Hematopoietic multipotent progenitor cell (in vitro differentiated cells): Measurements from ENCODE around the gene GNE. TPM values are rescaled to one million over a fixed set of nuclear protein-coding genes. Genes with fewer than 3 reads are reported as not detected.
"Not testable (repeated sequence)": the region's sequence is repeated elsewhere in the genome, so short reads cannot be mapped to it uniquely, and the experiment has no call there.

ENCODE experiments used
- DNase-seq, 3 donors: peaks; one replicate each; pipeline ENCODE4 v3.0.0-alpha.2; 2011 to 2015; ENCODE audit warnings: low read depth in 2 of 3, low spot score in 2 of 3
- total RNA-seq: library from RNA; depleted of rRNA; stranded (reverse); fragments of >200 nt; gene quantifications from one replicate; pipeline ENCODE4 v1.2.3, GENCODE V29; 2012

GNE gene
- total RNA-seq, 1 donor = 19.9 TPM

GRCh38 chr9:36273354-36273753, 15.1 kb upstream of the GNE start:
- not testable (repeated sequence) for DNase-seq

DNA sequence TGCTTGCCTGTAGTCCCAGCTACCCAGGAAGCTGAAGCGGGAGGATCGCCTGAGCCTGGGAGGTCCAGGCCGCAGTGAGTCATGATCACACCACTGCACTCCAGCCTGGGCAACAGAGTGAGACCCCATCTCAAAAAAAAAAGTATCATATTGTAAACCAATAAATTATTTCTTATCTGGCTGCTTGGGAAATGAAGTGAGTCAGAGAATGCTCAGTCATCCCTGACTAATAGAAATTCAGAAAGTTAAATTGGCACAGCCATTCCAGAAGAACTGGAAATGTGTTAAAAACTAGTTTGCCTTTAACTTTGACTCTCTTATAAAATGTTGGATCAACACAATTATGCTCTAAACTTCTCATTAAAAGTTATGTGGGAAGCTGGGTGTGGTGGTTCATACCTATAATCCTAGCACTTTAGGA, 9.8 kb upstream of the GNE start:
- no peak for DNase-seq

GRCh38 chr9:36264896-36265295, 6.6 kb upstream of the GNE start:
- no peak for DNase-seq

DNA sequence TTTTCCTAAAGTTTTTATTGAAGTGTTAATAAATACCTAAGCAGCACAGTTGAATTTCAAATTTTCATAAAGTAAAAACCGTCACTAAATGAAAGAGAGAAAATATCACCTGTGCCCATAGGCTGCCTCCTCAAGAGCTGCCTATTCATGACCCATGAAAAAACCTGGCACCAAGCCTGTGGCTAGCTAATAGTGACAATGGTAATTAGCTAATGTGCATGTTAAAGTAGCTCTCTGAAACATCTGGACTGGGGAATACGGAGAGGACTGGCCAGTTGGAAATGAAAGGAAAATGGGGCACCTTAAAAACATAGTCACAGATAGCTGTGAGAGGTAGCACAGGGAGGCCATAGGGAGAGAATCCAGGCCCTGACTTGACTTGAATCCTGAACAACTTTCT, 5.4 kb upstream of the GNE start:
- DNase-seq = no peak

GRCh38 chr9:36258996-36259533, 817 bp upstream of the GNE start:
- DNase-seq = peak in 1 of 3 donors; percentile 20

DNA sequence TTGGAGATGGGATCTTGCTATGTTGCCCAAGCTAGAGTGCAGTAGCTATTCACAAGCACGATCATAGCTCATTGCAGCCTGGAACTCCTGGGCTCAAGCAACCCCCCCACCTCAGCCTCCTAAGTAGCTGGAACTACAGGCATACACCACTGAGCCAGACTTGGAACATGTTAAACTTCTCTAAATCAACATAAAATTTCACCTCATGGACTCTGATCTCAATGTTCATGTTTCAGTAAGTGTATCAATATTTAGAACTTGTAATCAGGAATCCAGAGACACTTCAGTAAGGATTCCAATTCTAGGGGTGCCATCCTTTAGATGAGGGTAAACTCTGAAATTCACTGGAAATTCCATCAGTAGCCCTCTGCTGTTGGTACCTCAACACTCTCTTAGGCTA, 6.8 kb downstream of the GNE start:
- no peak for DNase-seq

DNA sequence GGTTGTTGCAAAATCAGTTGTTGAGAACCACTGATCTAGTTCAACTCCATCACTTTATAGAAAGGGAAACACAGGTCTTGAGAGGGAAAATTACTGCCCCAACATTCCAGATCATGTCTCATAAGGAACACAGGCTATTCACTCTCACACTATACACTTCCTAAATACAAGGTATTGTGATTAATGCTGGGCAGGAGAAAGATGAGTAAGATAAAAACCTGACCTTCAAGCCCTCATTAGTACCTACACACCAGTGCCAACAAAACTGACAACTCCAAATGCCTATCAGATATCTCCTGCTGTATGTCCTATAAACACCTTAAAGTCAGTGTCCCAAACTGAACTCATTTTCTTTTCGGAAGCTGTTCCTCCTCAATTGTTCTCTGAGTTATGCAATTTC, 8.2 kb downstream of the GNE start:
- no peak for DNase-seq

DNA sequence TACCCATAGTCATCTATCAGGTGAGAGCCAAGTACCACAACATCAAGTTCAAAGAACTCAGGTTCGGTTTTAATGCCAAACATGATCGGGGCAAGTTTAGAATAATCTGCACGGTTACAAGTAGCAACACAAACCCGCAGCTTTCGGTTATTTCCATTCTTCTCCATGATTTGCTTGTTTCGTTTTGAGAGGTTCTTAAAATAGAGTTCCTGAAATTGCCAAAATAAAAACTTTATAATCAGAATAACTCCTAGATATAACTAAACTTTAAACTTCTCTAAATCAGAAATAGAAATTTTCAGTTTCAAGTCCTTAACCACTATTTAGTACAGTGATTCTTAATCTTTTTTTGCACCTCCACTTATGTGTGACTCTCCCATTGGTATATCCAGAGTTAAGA, 9.1 kb downstream of the GNE start:
- DNase-seq = no peak

- DNase-seq = peak in 2 of 3 donors; percentile 40 to 71
Observed at GRCh38 chr9:36248061-36248460, 10.2 kb downstream of the GNE start.

DNA sequence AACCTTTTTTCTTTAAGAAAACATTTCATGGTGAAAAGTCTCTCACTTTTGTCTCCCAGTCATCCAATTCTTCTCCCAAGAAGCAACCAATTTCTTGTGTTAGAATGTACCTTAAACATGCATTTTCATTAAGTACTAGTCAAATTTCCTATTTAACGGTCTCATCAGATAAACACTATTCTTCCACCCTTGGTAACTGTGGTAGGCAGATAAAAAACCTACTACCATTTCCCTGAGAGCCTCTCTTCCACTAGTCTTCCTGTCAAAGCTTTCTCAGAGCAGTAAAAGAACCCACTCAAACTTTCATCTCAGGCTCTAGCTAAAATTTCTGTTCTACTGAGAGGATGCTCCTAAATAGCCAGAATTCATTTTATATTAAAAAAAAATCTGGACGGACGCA, 10.9 kb downstream of the GNE start:
- DNase-seq = no peak

- no peak for DNase-seq
Observed at GRCh38 chr9:36245906-36246305, 12.3 kb downstream of the GNE start.

DNA sequence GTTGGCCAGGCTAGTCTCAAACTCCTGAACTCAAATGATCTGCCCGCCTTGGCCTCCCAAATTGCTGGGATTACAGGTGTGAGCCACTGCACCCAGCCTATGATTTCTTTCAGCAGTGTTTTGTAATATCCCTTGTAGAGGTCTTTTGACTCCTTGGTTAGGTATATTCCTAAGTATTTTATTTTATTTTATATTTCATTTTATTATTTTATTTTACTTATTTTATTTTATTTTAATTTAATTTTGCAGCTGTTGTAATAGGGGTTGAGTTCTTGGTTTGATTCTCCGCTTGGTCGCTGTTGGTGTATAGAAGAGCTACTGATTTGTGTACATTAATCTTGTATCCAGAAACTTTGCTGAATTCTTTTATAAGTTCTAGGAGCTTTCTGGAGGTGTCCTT, 18.6 kb downstream of the GNE start:
- not testable (repeated sequence) for DNase-seq

GRCh38 chr9:36239205-36239604, 19.0 kb downstream of the GNE start:
- DNase-seq = not testable (repeated sequence)

DNA sequence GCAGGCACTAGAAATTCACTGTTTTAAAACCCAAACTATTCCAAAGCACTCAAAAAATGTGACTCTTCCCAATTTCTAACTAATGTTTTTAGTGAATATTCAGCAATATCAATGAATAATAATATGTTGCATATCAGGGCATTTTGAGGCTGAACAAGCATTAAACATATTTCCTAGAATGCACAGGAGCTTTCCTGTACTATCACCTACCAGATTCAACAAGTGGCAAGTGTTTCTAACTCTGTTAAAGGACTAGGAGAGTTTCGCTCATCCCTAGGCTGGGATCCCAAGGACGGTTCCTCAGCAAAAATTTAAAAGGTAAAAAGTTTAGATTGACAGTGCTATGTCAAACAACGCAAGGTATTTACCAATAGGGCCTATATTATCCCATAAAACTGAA, 21.0 kb downstream of the GNE start:
- DNase-seq = no peak

- DNase-seq = no peak
Observed at GRCh38 chr9:36222449-36222848, 35.8 kb downstream of the GNE start.

DNA sequence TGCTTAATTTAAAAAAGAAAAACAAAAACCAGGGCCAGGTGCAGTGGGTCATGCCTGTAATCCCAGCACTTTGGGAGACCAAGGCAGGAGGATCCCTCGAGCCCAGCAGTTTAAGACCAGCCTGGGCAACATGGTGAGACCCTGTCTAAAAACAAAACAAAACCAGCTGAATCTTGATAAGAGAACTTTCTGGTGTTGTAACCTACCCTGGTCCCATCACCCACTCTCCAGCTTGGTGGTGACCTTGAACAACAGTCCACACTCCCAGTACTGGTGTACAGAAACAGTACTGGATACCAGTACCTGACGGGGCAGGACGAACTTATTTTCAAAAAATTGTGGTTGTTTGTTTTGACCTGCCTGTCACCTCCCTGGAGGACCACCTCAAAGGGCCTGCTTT, 36.6 kb downstream of the GNE start:
- no peak for DNase-seq

- DNase-seq = peak in 1 of 3 donors; percentile 15
Observed at GRCh38 chr9:36218411-36218901, 39.8 kb downstream of the GNE start.

- no peak for DNase-seq
Observed at GRCh38 chr9:36218011-36218410, 40.2 kb downstream of the GNE start.

GRCh38 chr9:36217256-36217968, 40.8 kb downstream of the GNE start:
- DNase-seq = peak in 1 of 3 donors; percentile 26

DNA sequence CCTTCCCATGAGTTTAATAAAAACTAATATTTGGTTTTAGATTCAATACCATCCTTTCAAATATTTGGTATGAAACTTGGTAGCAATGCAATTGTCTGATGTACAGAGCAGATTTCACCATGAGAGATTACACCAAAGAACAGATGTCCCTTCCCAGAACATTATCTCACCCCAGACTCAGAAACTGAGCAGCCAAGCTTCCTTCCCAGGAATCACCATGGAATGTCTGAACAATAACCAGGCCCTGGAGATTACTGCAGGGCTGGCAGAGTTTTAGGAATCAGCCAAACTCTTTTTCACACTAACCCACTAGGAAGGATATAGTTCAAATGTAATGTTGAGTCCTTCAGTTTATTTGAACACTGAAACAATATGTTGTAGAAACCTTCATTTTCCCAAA, 43.7 kb downstream of the GNE start:
- DNase-seq = no peak

- DNase-seq = no peak
Observed at GRCh38 chr9:36213989-36214388, 44.3 kb downstream of the GNE start.

DNA sequence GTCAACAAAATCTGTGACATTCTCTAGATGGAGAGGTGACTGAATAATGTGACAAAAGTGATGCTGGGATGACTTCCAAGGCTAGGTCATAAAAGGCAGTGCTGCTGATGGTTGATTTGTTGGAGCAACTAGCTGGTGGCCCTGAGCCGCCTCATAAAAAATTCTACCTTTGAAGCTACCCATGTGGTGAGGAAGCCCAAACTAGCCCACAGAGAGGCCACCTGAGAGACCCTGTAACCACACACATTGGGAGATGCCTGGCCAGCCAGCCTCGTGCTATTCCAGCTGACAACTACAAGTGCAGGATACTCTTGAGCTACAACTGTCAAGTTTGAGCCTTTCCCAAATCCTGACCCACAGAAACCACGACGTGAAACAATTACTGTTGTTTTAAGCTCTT, 44.9 kb downstream of the GNE start:
- DNase-seq = no peak

DNA sequence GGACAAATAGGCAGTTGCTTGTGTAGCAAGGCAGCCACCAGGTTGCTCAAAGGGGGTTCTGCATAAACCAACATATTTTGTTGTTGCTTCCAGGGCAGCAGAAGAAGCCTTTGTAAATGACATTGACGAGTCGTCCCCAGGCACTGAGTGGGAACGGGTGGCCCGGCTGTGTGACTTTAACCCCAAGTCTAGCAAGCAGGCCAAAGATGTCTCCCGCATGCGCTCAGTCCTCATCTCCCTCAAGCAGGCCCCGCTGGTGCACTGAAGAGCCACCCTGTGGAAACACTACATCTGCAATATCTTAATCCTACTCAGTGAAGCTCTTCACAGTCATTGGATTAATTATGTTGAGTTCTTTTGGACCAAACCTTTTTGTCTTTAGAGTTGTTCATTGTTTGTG, 46.7 kb downstream of the GNE start:
- DNase-seq = no peak
